ENCODE data around the gene DIAPH3.

- TF ChIP-seq RAD21 (conservative IDR thresholded peaks at IDR 0.05 in 1 of 2, IDR thresholded peaks at IDR 0.05 in 1 of 2) (no peak), MYC (IDR thresholded peaks at IDR 0.05; ENCODE audit: borderline replicate concordance, low read length) (no peak), CTCF (IDR thresholded peaks at IDR 0.05) (no peak), HMGXB4 (CRISPR knock-in tag; IDR thresholded peaks at IDR 0.05; ENCODE audit: borderline replicate concordance) (no peak), POLR2A (IDR thresholded peaks at IDR 0.05; ENCODE audit: low read length) (no peak), CHD4 (IDR thresholded peaks at IDR 0.05; ENCODE audit: borderline replicate concordance) (no peak), REST (IDR thresholded peaks at IDR 0.05) (no peak), RNF2 (IDR thresholded peaks at IDR 0.05; ENCODE audit: borderline replicate concordance, low read depth) (no peak), BHLHE40 (IDR thresholded peaks at IDR 0.05; ENCODE audit: low read depth, low read length) (no peak), RFX5 (IDR thresholded peaks at IDR 0.05) (no peak), RCOR1 (IDR thresholded peaks at IDR 0.05; ENCODE audit: low read depth, low read length) (no peak), CBX8 (IDR thresholded peaks at IDR 0.05) (no peak), PBX3 (IDR thresholded peaks at IDR 0.05) (no peak), FOSB (CRISPR knock-in tag; IDR thresholded peaks at IDR 0.05) (no peak)
Measured at GRCh38 chr13:59888408-59888807, 275.3 kb downstream of the DIAPH3 start.
